PC-9 (cell line): ENCODE measurements around the gene EFNA3.

Experiments
- CTCF ChIP-seq: fragments of 200-600 bp; sonication (generic); conservative IDR thresholded peaks from 2 replicates; pipeline ENCODE4 v1.6.1; 2017; ENCODE audit warnings: mixed run types, antibody characterized with exemption, mild to moderate bottlenecking, moderate library complexity
- EZH2 ChIP-seq: fragments of 200-600 bp; sonication (generic); IDR thresholded peaks from 2 replicates; pipeline ENCODE4 v1.8.0; 2017; ENCODE audit warnings: antibody characterized with exemption, low read depth

DNA sequence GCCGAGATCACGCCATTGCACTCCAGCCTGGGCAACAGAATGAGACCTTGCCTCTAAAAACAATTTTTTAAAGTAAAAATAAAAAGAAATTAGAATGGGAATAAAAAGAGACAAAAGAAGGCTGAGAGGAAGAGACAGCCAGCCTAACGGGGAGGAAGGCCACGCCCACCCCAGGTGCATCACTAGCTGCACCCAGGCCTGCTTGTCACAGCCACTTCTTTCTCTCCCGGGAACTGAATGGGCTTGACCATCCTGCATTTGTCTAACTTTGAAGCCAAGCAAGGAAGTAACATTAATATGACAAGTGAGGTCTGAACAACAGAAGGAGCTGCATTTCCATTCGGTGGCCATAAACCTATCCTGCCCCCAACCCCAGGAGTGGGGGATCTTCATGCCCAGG lies 28.2 kb downstream of the EFNA3 start:
- TF ChIP-seq CTCF (no peak), EZH2 (no peak)
